ENCODE measurements around the gene EXOSC10.
A peak's percentile ranks its signal among the peaks of the same experiment; 100 is the strongest.
"Not testable (repeated sequence)": the region's sequence is repeated elsewhere in the genome, so short reads cannot be mapped to it uniquely, and the experiment has no call there.

The EXOSC10 gene

DNA sequence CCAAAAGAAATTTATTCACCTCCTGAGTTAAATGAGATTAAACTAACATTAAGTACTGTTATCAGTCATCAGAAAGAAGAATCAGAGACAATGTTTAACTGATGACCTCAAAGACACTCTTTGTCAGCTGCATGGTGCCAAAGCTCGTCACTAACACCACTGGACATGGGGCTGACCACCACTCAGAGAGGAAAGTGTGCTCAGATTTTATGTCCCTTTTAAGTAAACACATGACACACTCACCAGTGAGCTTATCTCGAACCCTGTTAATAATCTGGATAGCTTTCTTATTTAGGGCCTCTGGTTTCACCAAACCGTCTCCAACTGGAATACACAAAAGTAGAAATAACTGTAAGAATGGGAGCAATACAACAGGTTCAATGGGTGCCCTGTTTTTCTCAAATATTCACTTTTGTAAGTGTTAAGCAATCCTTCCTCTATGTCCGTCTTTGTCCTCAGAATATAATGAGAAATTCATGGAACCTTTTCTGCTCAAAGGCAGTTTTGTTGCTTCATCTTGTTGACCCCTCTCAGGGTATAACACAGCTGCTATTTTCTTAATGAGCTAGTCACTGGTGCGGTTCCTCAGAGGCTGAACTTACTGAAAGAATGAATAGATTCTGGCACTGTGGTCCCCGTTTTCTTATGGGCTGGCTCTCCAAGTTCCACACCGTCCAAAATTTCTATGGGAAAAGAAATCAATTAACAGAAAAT lies 9.5 kb upstream of the EXOSC10 start:
- no peak for DNase-seq

DNA sequence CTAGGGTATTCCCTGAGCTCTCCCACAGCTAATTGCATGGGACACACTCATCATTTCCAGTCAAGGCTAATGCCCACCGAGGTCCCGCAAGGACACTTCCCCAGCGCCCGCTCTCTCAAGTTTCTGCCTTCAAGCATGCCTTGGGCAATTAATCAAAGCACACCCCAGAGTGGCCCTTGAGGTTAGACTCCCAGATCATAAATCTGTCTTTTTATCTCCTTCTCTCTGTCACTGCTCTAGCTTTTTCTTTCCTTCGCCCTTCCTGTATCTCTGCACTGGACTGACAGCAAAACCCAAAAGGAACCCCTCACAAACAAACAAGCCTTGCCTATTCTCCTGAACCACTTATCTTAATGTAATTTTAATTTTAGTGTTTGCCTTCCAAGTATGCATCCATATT lies 7.9 kb upstream of the EXOSC10 start:
- no peak for DNase-seq

DNA sequence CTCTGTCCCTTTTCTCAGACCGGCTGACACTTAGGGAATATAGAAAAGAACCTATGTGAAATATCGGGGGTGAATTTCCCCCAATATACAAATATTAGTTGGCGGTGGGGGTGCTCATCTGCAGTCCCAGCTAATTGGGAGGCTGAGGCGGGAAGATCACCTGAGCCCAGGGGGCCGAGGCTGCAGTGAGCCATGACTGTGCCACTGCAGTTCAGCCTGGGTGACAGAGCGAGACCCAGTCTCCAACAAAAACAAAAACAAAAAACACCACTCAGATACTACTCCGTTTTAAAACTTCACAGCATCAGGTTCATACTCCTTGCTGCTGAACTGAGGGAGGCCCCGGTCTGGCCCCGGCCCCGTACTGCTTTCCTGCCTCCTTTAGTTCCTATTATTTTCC lies 5.9 kb upstream of the EXOSC10 start:
- DNase-seq = no peak

DNA sequence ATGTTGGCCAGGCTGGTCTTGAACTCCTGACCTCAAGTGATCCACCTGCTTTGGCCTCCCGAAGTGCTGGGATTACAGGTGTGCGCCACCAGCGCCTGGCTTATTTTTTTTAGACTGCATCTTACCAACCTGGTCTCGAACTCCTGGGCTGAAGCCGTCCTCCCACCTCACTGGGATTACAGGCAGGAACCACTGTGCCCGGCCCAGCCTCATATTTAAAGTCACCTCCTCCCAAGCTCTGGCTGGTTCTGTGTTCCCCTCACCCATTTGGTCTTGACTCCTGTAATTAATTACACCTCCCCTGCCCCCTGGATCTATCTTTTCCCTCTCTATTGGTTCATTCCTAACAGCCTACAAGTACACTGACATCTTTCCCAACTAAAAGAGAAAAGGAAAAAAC lies 1.7 kb upstream of the EXOSC10 start:
- DNase-seq = no peak

DNA sequence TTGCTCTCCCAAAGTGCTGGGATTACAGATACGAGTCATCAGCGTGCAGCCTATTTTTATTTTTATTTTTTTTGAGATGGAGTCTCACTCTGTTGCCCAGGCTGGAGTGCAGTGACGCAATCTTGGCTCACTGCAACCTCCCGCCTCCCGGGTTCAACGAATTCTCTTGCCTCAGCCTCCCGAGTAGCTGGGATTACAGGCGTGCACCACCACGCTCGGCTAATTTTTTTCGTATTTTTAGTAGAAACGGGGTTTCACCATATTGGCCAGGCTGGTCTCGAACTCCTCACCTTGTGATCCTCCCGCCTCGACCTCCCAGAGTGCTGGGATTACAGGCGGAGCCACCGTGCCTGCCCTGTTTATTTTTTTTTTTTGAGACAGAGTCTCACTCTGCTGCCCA lies 1.1 kb upstream of the EXOSC10 start:
- DNase-seq = not testable (repeated sequence)

DNA sequence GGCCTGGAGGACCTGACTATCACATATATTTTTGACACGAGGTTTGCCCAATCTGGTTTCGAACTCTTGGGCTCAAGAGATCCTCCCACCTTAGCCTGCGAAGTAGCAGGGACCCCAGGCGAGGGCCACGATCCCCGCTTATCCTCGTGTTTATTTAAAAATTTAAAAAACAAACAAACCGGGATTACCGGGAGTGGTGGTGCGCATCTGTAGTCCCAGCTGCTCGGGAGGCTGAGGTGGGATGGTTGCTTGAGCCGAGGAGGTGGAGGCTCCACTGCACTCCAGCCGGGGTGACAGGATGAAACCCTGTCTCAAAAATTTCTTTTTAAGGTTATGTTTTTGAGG lies 452 bp upstream of the EXOSC10 start:
- no peak for DNase-seq

DNA sequence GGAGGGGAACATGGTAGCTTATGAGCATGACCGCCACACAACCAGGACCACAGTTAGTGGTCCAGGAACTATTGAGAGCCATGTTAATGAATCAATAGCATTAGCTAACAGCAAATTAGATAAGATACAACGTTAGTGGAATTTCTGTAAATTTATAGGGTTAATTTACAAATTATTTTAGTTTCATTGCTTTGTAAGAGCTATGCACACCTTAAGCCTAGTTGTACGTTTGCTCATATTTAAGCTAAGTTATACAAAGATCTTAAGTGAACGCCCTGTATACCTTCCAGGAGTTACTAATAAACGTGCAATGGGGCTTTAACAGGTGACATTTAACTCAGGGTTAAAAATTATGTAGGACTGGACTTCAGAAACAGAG lies 749 bp downstream of the EXOSC10 start:
- no peak for DNase-seq

DNA sequence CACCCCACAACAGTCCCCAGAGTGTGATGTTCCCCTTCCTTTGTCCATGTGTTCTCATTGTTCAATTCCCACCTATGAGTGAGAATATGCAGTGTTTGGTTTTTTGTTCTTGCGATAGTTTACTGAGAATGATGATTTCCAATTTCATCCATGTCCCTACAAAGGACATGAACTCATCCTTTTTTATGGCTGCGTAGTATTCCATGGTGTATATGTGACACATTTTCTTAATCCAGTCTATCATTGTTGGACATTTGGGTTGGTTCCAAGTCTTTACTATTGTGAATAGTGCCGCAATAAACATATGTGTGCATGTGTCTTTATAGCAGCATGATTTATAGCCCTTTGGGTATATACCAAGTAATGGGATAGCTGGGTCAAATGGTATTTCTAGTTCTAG lies 15.9 kb downstream of the EXOSC10 start:
- DNase-seq = not testable (repeated sequence)

DNA sequence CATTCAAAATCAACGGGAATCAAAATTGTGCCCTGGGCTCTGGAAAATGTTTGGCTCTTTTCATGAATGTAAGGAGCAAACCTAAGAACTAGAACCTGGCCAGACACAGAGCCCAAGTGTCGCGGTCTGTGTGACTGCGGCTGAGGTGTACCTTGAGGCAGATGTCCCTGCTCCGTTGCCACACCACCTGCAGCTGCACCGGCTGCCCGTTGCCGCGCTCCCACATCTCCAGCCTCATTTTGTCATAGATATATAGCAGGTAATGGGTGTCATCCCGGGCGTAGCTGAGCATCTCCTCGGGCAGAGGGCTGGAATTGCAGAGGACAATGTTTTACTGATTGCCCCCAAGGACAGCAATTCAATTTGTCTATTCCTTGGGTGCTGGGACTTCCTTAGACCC lies 18.7 kb downstream of the EXOSC10 start:
- DNase-seq = no peak

DNA sequence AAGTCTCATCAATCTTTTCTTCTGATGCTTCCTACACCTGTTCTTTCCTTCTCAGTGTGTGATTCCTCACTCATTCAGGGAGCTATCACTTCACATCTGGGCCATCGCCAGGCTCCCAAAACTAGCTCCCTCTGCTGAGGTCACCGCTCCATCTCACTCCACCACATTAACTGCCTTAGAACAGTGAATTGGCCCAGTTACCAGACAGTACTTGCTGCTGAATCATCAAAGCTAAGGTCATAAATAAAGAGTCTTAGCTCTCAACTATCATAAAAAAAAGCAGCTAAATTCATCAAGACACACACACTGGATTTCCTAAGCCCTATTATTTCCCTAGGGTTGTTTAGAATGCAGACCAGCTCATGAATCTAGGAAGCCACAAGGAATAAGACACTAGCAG lies 21.0 kb downstream of the EXOSC10 start:
- DNase-seq = no peak

DNA sequence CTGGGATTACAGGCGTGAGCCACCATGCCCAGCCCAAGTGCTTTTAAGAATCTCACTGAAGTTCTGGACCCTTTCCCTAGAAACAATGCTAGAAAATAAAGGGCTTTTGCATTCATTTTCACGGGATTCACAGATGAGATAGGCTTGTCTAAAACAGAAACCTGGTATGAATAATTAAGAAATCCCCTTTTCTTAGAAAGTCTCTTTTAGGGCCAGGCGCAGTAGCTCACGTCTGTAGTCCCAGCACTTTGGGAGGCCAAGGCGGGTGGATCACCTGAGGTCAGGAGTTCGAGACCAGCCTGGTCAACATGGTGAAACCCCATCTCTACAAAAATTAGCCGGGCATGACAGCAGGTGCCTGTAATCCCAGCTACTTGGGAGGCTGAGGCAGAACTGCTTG lies 26.3 kb downstream of the EXOSC10 start:
- not testable (repeated sequence) for DNase-seq

DNA sequence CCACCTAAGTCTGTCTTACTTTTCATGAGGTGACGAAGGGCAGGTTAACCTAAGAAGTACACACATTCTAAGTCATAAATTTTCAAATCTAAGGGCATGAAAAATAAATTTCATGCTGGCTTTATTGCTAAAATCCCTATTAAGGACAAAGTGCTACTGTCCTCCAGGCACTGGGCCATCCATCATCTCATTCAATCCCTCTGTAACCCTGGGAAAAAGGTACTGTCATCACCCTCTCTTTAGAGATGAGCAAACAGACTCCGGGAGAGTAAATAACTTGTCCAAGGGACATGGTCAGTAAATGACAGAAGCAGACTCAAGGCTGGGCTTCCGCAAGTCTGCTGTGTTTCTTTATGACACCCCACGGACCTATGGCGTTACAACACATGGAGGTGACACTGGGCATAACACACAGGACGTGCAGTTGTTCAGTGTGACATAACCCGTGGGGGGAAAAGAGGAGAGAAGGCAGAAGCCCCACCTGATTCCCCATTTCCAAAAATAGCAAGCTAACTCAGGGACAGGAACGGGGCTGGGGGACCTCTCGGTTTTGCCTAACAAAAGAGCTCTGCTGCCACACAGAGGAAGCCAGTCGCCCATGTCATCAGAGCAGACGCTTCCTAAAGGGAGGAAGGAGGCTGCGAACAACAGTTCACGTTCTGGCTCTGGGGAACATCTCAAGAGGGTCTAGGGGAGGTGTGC lies 27.3 kb downstream of the EXOSC10 start:
- no peak for DNase-seq

DNA sequence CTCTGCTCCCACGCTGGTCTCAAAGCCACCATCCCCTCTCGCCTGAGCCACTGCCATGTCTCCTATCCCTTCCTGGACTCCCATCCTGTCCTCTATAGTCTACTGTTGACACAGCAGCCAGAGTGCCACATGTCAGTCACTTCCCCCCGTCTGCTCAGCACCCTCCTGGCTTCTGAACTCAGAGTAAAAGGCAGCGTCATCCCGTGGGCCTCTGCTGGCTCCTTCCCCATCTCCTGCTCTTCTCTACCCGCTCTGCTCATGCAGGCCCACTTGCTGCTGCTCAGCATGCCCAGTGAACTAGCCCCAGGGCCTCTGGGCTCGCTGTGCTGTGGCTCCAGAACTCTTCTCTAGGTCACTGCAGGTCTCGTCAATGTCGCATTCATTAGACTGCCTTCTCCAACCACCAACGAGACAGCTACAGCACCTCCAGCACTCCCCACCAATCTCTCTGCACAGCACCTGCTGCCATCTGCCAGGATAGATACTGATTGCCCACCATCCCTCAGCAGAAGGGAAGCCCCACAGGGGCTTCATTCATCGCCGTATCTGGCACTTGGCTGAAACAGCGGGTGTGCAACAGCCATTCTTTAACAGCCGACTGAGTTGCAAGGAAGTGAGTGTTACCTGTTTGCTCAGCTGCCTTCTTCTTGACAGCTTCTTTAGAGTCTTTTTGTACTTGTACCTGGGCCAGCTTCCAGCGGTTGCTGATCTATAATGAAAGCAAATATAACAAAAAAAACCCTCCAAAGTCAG lies 28.0 kb downstream of the EXOSC10 start:
- DNase-seq = no peak

DNA sequence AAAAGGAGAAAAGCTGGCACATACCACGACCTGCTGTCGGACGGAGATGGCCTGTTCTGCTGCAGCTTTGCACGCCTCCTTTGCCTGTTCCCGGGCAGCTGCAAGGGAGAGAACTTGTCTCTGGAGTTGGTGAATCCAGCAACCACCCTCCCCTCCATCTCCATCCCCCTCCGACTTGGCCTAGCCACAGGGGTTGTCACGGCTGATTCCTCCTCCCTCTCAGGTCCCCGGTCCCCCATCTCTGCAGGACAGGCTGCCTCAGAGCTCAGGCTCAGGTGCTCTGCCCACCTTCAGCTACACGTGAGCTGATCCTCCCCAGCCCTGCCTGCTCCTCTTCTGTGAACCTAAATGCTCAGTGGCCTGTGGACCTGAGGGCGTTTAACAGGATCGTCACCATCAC lies 28.8 kb downstream of the EXOSC10 start:
- DNase-seq = no peak

DNA sequence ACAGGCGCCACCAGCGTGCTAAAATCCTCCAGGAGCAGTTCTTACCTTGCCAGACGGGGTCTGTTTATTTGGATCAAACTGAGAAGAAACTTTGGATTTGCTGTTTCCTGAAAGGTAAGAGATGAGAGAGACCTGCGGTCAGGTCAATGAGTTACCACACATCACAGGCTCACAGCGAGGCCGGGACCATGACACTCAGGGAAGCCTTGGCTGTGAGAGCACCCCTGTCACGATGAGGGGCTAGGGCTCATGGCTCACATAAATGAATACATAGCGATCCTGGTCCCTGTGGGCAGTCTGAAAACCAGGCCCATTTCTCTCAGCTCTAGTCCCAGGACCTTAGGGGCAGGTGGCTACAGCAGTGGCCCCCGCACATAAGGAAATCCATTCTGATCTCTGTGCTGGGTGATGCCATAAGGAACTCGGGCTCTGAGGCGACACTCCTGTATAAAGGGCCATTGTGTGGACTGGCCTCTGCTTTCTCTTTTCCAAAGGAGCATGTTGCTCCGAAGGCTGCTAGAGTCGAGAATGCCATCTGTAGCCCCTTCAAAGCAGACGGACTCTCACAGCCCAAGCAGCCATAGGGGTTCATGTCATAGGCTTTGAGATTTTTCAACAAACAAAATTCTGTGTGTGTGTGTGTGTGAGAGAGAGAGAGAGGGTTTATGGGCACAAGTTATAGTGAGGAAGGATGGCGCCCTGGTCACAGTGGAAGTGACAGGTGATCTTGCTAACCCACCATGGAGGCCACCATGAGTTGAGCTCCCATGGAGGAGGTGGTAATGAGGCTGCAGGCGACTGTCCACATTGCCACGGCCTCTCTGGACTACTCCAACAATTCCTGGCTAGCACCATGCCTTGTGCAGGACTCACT lies 30.8 kb downstream of the EXOSC10 start:
- no peak for DNase-seq

DNA sequence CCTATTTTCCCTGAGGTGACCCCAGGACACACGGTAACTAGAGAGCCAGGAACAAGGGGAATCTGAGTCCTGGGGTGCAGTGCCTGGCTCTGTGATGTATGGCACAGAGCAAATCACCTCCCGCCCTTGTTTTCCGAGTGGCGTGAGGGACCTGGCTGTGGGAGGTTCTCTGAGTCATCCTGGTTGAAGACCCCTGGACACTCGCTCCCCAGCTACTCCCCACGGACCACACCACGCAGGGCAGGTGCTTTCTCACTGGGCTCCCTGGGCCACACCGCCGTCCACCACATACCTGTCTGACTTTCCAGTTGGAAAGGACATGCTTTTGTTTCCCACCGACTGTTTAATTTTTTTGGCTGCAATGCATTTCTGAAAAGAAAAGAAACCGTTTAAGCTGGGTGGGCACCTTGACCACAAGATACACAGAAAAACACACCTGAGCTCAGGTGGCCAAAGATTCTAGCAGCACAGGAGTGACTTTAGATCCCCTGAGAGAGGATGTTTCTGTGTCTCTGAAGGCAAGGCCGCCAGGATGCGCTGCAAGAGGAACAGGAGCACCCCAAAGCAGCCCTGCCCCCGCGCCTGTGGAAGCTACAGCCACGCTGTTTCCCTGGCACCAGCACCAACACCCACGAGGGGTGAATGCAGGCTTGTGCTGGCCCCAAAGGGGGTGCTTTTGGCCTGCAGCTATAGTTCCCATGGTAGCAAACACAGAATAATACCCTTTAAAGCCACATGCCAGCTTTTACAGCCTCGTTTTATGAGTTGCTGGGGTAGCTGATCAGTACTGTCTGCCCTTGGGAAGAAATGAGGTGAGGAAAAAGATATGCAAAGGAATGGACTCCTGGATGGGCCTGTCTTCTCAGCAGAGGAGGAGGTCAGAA lies 31.7 kb downstream of the EXOSC10 start:
- DNase-seq = no peak

DNA sequence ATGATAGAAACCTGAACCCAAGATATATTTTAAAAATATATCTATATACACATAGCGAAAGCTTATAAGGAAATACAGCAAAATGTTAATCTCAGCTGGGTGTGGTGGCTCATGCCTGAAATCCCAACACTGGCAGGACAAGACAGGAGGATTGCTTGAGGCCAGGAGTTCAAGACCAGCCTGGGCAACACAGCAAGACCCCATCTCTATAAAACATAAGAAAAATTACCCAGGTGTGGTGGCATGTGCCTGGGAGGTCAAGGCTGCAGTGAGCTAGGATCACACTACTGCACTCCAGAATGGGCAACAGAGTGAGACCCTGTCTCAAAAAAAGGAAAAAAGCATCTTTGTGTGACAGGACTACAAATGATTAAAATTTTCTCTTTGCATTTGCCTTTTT lies 33.9 kb downstream of the EXOSC10 start:
- DNase-seq = no peak

DNA sequence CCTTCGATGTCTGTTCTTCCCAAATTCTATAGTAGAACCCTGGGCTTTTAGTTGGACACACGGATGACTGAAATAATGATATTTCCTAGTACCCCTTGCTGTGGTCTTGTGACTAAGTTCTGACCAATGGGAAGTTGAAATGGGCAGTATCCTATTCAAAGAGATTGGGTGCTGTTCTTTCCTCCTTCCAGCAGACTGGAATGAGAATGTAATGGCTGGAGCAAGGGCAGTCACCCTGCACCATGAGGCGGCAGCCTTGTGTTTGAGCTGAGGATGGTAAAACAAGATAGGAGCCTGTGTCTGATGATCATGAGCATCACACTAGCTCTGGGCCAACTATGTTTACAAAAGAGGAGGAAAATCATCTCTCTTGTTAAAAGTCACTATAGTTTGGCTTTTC lies 34.7 kb downstream of the EXOSC10 start:
- DNase-seq = no peak

DNA sequence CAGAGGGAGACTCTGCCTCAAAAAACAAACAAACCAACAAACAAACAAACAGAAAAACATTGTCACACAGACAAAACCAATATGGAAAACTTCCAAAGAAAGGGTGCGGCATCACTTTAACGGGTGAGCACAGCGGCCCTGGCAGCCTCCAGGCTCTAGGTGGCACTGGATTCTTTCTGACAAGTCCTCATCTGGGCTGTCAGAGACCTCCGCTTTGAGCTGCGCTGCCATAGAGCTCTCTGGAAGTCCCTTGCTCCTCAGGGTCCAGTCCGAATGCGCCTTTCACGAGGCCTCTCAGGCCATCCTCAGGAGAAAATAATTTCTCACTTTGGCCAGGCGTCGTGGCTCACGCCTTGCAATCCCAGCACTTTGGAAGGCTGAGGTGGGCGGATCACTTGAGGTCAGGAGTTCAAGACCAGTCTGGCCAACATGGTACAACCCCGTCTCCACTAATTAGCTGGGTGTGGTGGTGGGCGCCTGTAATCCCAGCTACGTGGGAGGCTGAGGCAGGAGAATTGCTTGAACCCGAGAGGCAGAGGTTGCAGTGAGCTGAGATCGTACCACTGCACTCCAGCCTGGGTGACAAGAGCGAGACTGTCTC lies 35.6 kb downstream of the EXOSC10 start:
- not testable (repeated sequence) for DNase-seq

DNA sequence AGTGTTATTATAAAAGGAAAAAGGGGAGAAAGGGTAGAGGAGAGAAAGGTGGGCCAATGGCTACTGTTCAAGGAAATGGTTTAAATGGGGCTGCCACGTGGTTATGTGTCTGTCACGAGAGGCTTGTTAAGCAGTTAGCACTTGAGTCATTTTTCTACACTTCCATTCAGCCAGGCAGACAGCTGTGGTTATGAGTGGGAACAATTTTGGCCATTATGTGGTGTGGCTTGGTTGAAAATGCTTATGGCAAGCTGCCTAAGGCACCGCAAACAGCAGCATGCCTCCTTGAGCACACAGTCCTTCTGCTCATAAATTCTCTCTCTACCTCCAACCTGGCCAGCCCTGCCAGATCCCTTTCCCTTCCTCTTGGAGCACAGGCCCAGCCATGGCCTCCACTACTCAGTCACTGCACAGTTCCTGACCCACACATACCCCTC lies 36.7 kb downstream of the EXOSC10 start:
- peak; percentile 48 for DNase-seq

DNA sequence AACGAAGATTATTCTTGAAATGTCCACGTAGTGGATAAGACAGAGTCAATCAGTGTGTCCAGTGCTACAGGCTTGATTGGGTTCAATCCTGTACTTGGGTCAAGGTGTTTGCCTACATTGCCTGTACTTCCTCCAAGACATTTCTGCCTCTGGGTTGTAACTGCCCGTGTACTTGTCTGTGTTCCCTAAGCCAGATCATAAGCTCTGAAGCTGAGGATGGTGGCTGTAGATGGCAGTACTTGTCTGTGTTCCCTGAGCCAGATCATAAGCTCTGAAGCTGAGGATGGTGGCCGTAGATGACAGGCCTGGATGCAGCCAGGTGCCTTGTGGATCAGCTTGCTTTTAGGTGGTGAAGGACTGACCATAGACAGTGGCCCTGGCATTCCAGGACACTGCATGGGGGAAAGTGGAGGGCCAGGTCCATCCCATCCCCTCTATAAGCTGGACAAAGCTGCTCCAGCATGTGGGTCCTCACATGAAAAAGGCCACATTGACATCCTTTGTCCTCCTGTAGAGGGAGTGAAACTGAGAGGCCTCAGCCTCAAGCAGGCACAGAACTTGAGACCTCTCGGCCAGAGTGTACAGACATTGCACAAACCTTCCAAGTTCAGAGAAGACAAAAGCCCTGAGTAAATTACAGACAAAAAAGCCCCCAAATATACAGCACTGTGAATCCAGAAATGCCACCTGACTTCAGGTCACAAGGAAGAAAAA lies 37.9 kb downstream of the EXOSC10 start:
- no peak for DNase-seq

All from CD4-positive, alpha-beta T cell treated with Interleukin-4 for 4 hours (primary cell).